K562 (cell line): Measurements from ENCODE around the gene HMCN1. TPM values are rescaled to one million over a fixed set of nuclear protein-coding genes. Genes with fewer than 3 reads are reported as not detected.

Experiments used
- ATAC-seq: fragments of 200-7000 bp; cut with Tn5 transposase; 3 replicates; pipeline ENCODE4 v1.9.1; 2020; ENCODE audit warnings: moderate library complexity
- BruUV-seq: library from RNA; stranded (reverse); fragments of 400-500 nt; replicated peaks from 2 replicates; lab custom pipeline; 2021; lab: Mats Ljungman, UMichigan
- CTCF ChIA-PET: fragments of 300-600 bp; formaldehyde crosslinking; extraction: SDS; loops from one replicate; lab custom pipeline; 2021; ENCODE audit warnings: low intra/inter-chr PET ratio; lab: Yijun Ruan, JAX
- POLR2A ChIA-PET: fragments of 300-600, 350-650 bp; sonication (Branson Sonifier 250); formaldehyde crosslinking; extraction: SDS; loops from one replicate; lab custom pipeline; 2021; ENCODE audit warnings: antibody characterized with exemption, inconsistent platforms; lab: Yijun Ruan, JAX
- DNase-seq, 4 experiments: peaks; one replicate each; pipeline versions ENCODE4 v3.0.0 to v3.0.0-alpha.2; 2011 to 2018; ENCODE audit warnings: low spot score in 3 of 4, mixed read lengths in 3 of 4; ENCODE audit errors: extremely low read depth in 1 of 4
- FAIRE-seq: peaks from 2 replicates; lab custom pipeline; 2011; peaks lifted over from hg19 to GRCh38; lab: Jason Lieb, UNC
- H2AFZ ChIP-seq: 2 replicates; pipeline ENCODE4 v1.6.0; 2011; ENCODE audit warnings: low read depth, low read length, control low read depth, inconsistent platforms
- H3K27ac ChIP-seq: fragments of 200-600 bp; 3 replicates; pipeline ENCODE4 v1.8.0; 2011; ENCODE audit warnings: low read depth, mild to moderate bottlenecking, control low read depth, inconsistent platforms, low read length, moderate library complexity, mixed read lengths; ENCODE audit errors: extremely low read depth
- H3K27me3 ChIP-seq, 2 experiments: fragments of 300-600 bp in 1 of 2; 2 replicates in 1 of 2; 3 replicates in 1 of 2; pipeline versions ENCODE4 v1.6.0 to v1.8.0; 2011; ENCODE audit warnings: inconsistent platforms in 2 of 2, low read length in 2 of 2, mild to moderate bottlenecking in 1 of 2, mixed read lengths in 1 of 2, moderate library complexity in 1 of 2; ENCODE audit not compliant: control insufficient read depth in 2 of 2, insufficient read depth in 2 of 2
- H3K36me3 ChIP-seq: fragments of 300-600 bp; 3 replicates; pipeline ENCODE4 v1.8.0; 2011; ENCODE audit warnings: mild to moderate bottlenecking, low read length, inconsistent platforms; ENCODE audit not compliant: control insufficient read depth, insufficient read depth
- H3K4me1 ChIP-seq, 2 experiments: fragments of 200-600 bp in 1 of 2; replicated peaks in 1 of 2; 2 replicates in 1 of 2; 3 replicates in 1 of 2; pipeline versions ENCODE4 v1.5.1 to v1.8.0; 2011; ENCODE audit warnings: inconsistent platforms in 2 of 2, low read length in 2 of 2, mild to moderate bottlenecking in 1 of 2, mixed read lengths in 1 of 2, moderate library complexity in 1 of 2; ENCODE audit not compliant: control insufficient read depth in 2 of 2, insufficient read depth in 2 of 2
- H3K4me2 ChIP-seq: 2 replicates; pipeline ENCODE4 v1.6.1; 2011; ENCODE audit warnings: low read length, control low read depth, inconsistent platforms, mixed read lengths; ENCODE audit not compliant: insufficient read depth
- H3K4me3 ChIP-seq: fragments of 200-600 bp; sonication (generic), shearing (Covaris generic); 2 replicates; pipeline ENCODE4 v1.5.1; 2016; ENCODE audit warnings: control low read depth, inconsistent platforms
- H3K79me2 ChIP-seq: fragments of 200-600 bp; 3 replicates; pipeline ENCODE4 v1.8.0; 2011; ENCODE audit warnings: low read length, inconsistent platforms; ENCODE audit not compliant: control insufficient read depth, insufficient read depth
- H3K9ac ChIP-seq, 2 experiments: 2 replicates each; pipeline versions ENCODE4 v1.6.0 to v1.6.1; 2011; ENCODE audit warnings: low read depth in 2 of 2, low read length in 2 of 2, control low read depth in 1 of 2, inconsistent platforms in 1 of 2, mild to moderate bottlenecking in 1 of 2, mixed read lengths in 1 of 2; ENCODE audit not compliant: insufficient read depth in 1 of 2
- H3K9me1 ChIP-seq: one replicate; pipeline ENCODE4 v1.6.0; 2011; ENCODE audit warnings: inconsistent platforms, mild to moderate bottlenecking, low read length, moderate library complexity; ENCODE audit not compliant: control insufficient read depth, insufficient read depth
- H3K9me3 ChIP-seq: replicated peaks from 2 replicates; pipeline ENCODE4 v1.5.1; 2011; ENCODE audit warnings: low read depth, low read length, inconsistent platforms; ENCODE audit not compliant: control insufficient read depth, insufficient read depth
- H4K20me1 ChIP-seq: replicated peaks from 2 replicates; pipeline ENCODE4 v1.6.1; 2011; ENCODE audit warnings: low read length, inconsistent platforms, mixed read lengths; ENCODE audit not compliant: control insufficient read depth, insufficient read depth
- CTCFL ChIP-seq: IDR thresholded peaks from 2 replicates; pipeline ENCODE4 v1.6.1; 2011; ENCODE audit warnings: borderline replicate concordance, low read depth, mild to moderate bottlenecking, moderate library complexity, low read length; ENCODE audit not compliant: insufficient read depth, poor library complexity, severe bottlenecking
- TAF1 ChIP-seq: IDR thresholded peaks from 2 replicates; pipeline ENCODE4 v1.6.1; 2011; ENCODE audit warnings: mild to moderate bottlenecking, low read length, moderate library complexity; ENCODE audit not compliant: insufficient read depth, control insufficient read depth, severe bottlenecking; ENCODE audit errors: extremely low read depth
- ZBED1 ChIP-seq: IDR thresholded peaks from 2 replicates; pipeline ENCODE4 v1.6.1; 2014
- ZZZ3 ChIP-seq: fragments of 450-650 bp; IDR thresholded peaks from 2 replicates; pipeline ENCODE4 v1.6.1; 2016; ENCODE audit warnings: antibody characterized with exemption, mild to moderate bottlenecking, moderate library complexity
- WGBS: fragments of 100-300 bp; shearing (Covaris generic); methylation state at CpG from one replicate; pipeline ENCODE4 v1.1.6; 2016; ENCODE audit warnings: low coverage, mixed read lengths; ENCODE audit not compliant: insufficient coverage; ENCODE audit errors: missing lambda C conversion rate; 5-methylcytosine and 5-hydroxymethylcytosine counted together
- in situ Hi-C: fragments of 300-500 bp; cut with MboI; formaldehyde crosslinking; loops from 4 replicates; pipeline ENCODE4 v1.15.0; 2018; ENCODE audit warnings: inconsistent platforms, mixed read lengths
- intact Hi-C: fragments of 100-400 bp; cut with micrococcal nuclease; formaldehyde crosslinking; loops from 2 replicates; pipeline ENCODE4 v1.14.2; 2022
- polyA plus RNA-seq, 8 experiments: library from polyadenylated mRNA; depleted of rRNA in 4 of 8; stranded (reverse) in 5 of 8; unstranded in 3 of 8; fragments of >200 nt; fragmentation: Nextera tagmentation in 2 of 8; fragmentation: Illumina TruSeq in 1 of 8; extraction: Ambion mirVana in 2 of 8; extraction: Trizol in 1 of 8; gene quantifications; 2 replicates each; pipeline versions ENCODE4 v1.2.1 to v1.2.3, GENCODE V29; 2011 to 2014; ENCODE audit warnings: inconsistent platforms in 1 of 8, missing spikeins in 1 of 8
- total RNA-seq, 7 experiments: library from RNA; depleted of rRNA in 6 of 7; stranded (reverse); fragments of >200 nt in 6 of 7; fragmentation: Illumina TruSeq in 2 of 7; extraction: Trizol in 2 of 7; gene quantifications; 2 replicates each; pipeline versions ENCODE4 v1.2.1 to v1.2.3, GENCODE V29; 2011 to 2021; ENCODE audit warnings: low replicate concordance in 1 of 7

Gene HMCN1
- total and polyA plus RNA-seq, 9 of the 15 experiments (the other 6 are each of a cell fraction or from before 2014, with no cell fraction given): 0.07 to 0.36 (median 0.21) TPM

- no peak overlapping the region for H3K4me3 ChIP-seq
- POLR2A ChIA-PET: no interaction called here
- no peaks in the 10 kb centered on the region for H3K9me3 ChIP-seq
- H3K9ac ChIP-seq: no peak overlapping the region
- WGBS: 40% methylated on average over 4 of the region's 4 CpGs
- TF ChIP-seq TAF1 (no peak), ZBED1 (no peak), CTCFL (no peak), ZZZ3 (no peak)
- TF ChIP-seq, all 486 proteins: peak for 0
- Histone ChIP-seq H3K79me2 (no peaks in the 10 kb centered on the region), H4K20me1 (no peaks in the 10 kb centered on the region), H3K27me3 (no peaks in the 10 kb centered on the region), H3K9me1 (no peaks in the 10 kb centered on the region), H3K27ac (no peak overlapping the region), H3K4me2 (no peak overlapping the region), H3K4me1 (no peaks in the 10 kb centered on the region), H3K36me3 (no peaks in the 10 kb centered on the region), H2AFZ (no peak overlapping the region)
- no peak for FAIRE-seq
- CTCF ChIA-PET: no interaction called here
- intact Hi-C loops: no loop called here
- no peak for ATAC-seq
- no peak for DNase-seq
- in situ Hi-C loops: no loop called here
- BruUV-seq: no TSS peak
Observed at GRCh38 chr1:186139115-186139514, 404.9 kb downstream of the HMCN1 start.
